ENCODE measurements around the gene GPR65.

DNA sequence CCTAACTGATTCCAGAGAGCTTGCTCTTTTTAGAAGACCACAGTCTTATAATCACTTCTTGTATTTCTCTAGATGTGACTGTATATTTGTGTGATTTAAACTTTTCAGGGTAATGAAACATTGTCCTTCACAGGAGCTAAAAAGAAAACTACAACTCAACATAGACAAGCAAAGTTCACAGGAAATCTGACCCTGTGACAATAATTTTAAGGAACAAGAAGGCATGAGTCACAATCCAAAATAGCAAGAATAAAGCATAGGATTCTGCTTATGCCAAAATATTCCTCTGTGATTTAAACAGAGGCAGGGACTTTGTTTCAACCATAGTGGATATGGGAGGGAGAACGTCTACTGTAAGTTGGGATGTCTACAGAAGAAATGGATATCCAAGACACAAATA lies 44.3 kb downstream of the GPR65 start:
- no peak for TF ChIP-seq CTCF (IDR thresholded peaks at IDR 0.05)
- TF ChIP-seq POLR2A (IDR thresholded peaks at IDR 0.05) = no peak
- peak in 1 of 2 donors; percentile 30 for TF ChIP-seq EP300 (IDR thresholded peaks at IDR 0.05)

All from tibial nerve (tissue), 4 donors.